ENCODE measurements around the gene FAM171A1.
"Not testable (repeated sequence)": the region's sequence is repeated elsewhere in the genome, so short reads cannot be mapped to it uniquely, and the experiment has no call there.

The FAM171A1 gene

GRCh38 chr10:15302188-15302956 lies 68.7 kb downstream of the FAM171A1 start:
- H3K9ac ChIP-seq (ENCODE audit: low read depth, low read length); H3K27me3 ChIP-seq (ENCODE audit: insufficient read depth, low read length); H3K9me3 ChIP-seq (ENCODE audit: insufficient read depth, low read depth, low read length); H3K4me3 ChIP-seq (ENCODE audit: low read length); H3K27ac ChIP-seq (ENCODE audit: low read depth, low read length); H3K36me3 ChIP-seq (ENCODE audit: insufficient read depth, low read length); H3K4me1 ChIP-seq (ENCODE audit: insufficient read depth, low read length): not testable (repeated sequence)
- 95% methylated on average over 15 of the region's 15 CpGs for WGBS

- no peak overlapping the region for H3K27ac ChIP-seq (ENCODE audit: low read depth, low read length)
- H3K27me3 ChIP-seq (ENCODE audit: insufficient read depth, low read length): no peaks in the 10 kb centered on the region
- no peaks in the 10 kb centered on the region for H3K36me3 ChIP-seq (ENCODE audit: insufficient read depth, low read length)
- H3K9ac ChIP-seq (ENCODE audit: low read depth, low read length): no peak overlapping the region
- no peak overlapping the region for H3K4me3 ChIP-seq (ENCODE audit: low read length)
- no peaks in the 10 kb centered on the region for H3K9me3 ChIP-seq (ENCODE audit: insufficient read depth, low read depth, low read length)
- 94% methylated on average over 4 of the region's 4 CpGs for WGBS
- H3K4me1 ChIP-seq (ENCODE audit: insufficient read depth, low read length): no peaks in the 10 kb centered on the region
Observed at GRCh38 chr10:15300697-15301096, 70.4 kb downstream of the FAM171A1 start.

DNA sequence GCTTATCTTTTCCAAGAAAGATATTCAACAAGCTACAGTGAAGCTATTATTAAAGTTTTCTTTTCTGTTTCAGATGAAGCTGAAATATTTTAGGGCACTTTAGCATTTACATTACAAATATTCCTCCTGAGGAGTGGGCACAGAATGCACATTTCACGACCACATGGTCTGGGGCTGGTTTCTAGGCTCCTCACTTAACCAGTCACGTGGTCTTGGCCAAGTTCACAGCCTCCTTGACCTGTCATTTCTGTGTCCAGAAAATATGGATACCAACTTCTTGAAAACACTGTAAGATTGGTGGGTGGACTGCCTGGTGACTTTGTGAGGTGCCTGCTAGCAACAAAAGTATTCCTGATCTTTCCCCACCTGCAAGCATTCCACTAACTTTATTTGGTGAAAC lies 70.9 kb downstream of the FAM171A1 start:
- Histone ChIP-seq H3K4me3 (ENCODE audit: low read length) (no peak overlapping the region), H3K9ac (ENCODE audit: low read depth, low read length) (no peak overlapping the region), H3K27ac (ENCODE audit: low read depth, low read length) (no peak overlapping the region), H3K27me3 (ENCODE audit: insufficient read depth, low read length) (no peaks in the 10 kb centered on the region), H3K4me1 (ENCODE audit: insufficient read depth, low read length) (no peaks in the 10 kb centered on the region), H3K9me3 (ENCODE audit: insufficient read depth, low read depth, low read length) (no peaks in the 10 kb centered on the region), H3K36me3 (ENCODE audit: insufficient read depth, low read length) (no peaks in the 10 kb centered on the region)
- 96% methylated on average over 2 of the region's 2 CpGs for WGBS

GRCh38 chr10:15296701-15297100 lies 74.4 kb downstream of the FAM171A1 start:
- no peaks in the 10 kb centered on the region for H3K4me1 ChIP-seq (ENCODE audit: insufficient read depth, low read length)
- H3K4me3 ChIP-seq (ENCODE audit: low read length): no peak overlapping the region
- H3K9me3 ChIP-seq (ENCODE audit: insufficient read depth, low read depth, low read length): no peaks in the 10 kb centered on the region
- no peaks in the 10 kb centered on the region for H3K36me3 ChIP-seq (ENCODE audit: insufficient read depth, low read length)
- no peak overlapping the region for H3K9ac ChIP-seq (ENCODE audit: low read depth, low read length)
- no peaks in the 10 kb centered on the region for H3K27me3 ChIP-seq (ENCODE audit: insufficient read depth, low read length)
- 86% methylated on average over 6 of the region's 6 CpGs for WGBS
- no peak overlapping the region for H3K27ac ChIP-seq (ENCODE audit: low read depth, low read length)

GRCh38 chr10:15295537-15296325 lies 75.4 kb downstream of the FAM171A1 start:
- Histone ChIP-seq H3K4me3 (ENCODE audit: low read length) (no peak overlapping the region), H3K36me3 (ENCODE audit: insufficient read depth, low read length) (no peaks in the 10 kb centered on the region), H3K27me3 (ENCODE audit: insufficient read depth, low read length) (no peaks in the 10 kb centered on the region), H3K9ac (ENCODE audit: low read depth, low read length) (no peak overlapping the region), H3K27ac (ENCODE audit: low read depth, low read length) (no peak overlapping the region), H3K9me3 (ENCODE audit: insufficient read depth, low read depth, low read length) (no peaks in the 10 kb centered on the region), H3K4me1 (ENCODE audit: insufficient read depth, low read length) (no peaks in the 10 kb centered on the region)
- WGBS: 81% methylated on average over 3 of the region's 5 CpGs

GRCh38 chr10:15293862-15294842 lies 76.9 kb downstream of the FAM171A1 start:
- no peaks in the 10 kb centered on the region for H3K4me1 ChIP-seq (ENCODE audit: insufficient read depth, low read length)
- no peak overlapping the region for H3K4me3 ChIP-seq (ENCODE audit: low read length)
- H3K9me3 ChIP-seq (ENCODE audit: insufficient read depth, low read depth, low read length): no peaks in the 10 kb centered on the region
- no peaks in the 10 kb centered on the region for H3K36me3 ChIP-seq (ENCODE audit: insufficient read depth, low read length)
- no peak overlapping the region for H3K9ac ChIP-seq (ENCODE audit: low read depth, low read length)
- 82% methylated on average over 13 of the region's 13 CpGs for WGBS
- no peak overlapping the region for H3K27ac ChIP-seq (ENCODE audit: low read depth, low read length)
- no peaks in the 10 kb centered on the region for H3K27me3 ChIP-seq (ENCODE audit: insufficient read depth, low read length)

DNA sequence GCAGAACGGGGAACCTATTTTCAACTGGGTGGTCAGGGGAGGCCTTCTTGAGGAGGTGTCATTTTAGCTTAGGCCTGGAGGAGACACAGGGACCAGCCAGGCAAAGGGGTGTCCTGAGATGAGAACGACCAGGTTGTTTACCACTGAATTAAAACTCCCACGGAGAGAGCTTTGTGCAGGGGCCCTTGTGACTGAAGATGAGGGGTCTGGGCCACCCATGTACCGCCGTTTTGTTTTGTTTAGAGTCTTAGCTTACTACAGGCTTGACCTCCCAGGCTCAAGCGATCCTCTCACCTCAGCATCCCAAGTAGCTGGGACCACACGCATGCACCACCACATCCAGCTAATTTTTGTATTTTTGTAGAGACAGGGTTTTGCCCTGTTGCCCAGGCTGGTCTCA lies 80.4 kb downstream of the FAM171A1 start:
- no peak overlapping the region for H3K9ac ChIP-seq (ENCODE audit: low read depth, low read length)
- no peak overlapping the region for H3K4me3 ChIP-seq (ENCODE audit: low read length)
- no peak overlapping the region for H3K27ac ChIP-seq (ENCODE audit: low read depth, low read length)
- no peaks in the 10 kb centered on the region for H3K9me3 ChIP-seq (ENCODE audit: insufficient read depth, low read depth, low read length)
- no peaks in the 10 kb centered on the region for H3K27me3 ChIP-seq (ENCODE audit: insufficient read depth, low read length)
- 86% methylated on average over 7 of the region's 7 CpGs for WGBS
- no peaks in the 10 kb centered on the region for H3K36me3 ChIP-seq (ENCODE audit: insufficient read depth, low read length)
- H3K4me1 ChIP-seq (ENCODE audit: insufficient read depth, low read length): no peaks in the 10 kb centered on the region

- no peaks in the 10 kb centered on the region for H3K9me3 ChIP-seq (ENCODE audit: insufficient read depth, low read depth, low read length)
- H3K36me3 ChIP-seq (ENCODE audit: insufficient read depth, low read length): no peaks in the 10 kb centered on the region
- 88% methylated on average over 4 of the region's 4 CpGs for WGBS
- no peak overlapping the region for H3K4me3 ChIP-seq (ENCODE audit: low read length)
- H3K27ac ChIP-seq (ENCODE audit: low read depth, low read length): no peak overlapping the region
- no peak overlapping the region for H3K9ac ChIP-seq (ENCODE audit: low read depth, low read length)
- H3K4me1 ChIP-seq (ENCODE audit: insufficient read depth, low read length): no peaks in the 10 kb centered on the region
- no peaks in the 10 kb centered on the region for H3K27me3 ChIP-seq (ENCODE audit: insufficient read depth, low read length)
Observed at GRCh38 chr10:15290150-15290549, 80.9 kb downstream of the FAM171A1 start.

- H3K27me3 ChIP-seq (ENCODE audit: insufficient read depth, low read length): no peaks in the 10 kb centered on the region
- peaks cover 44% of the 10 kb centered on the region; the same call in 1 of the 2 replicates for H3K36me3 ChIP-seq (ENCODE audit: insufficient read depth, low read length)
- H3K4me1 ChIP-seq (ENCODE audit: insufficient read depth, low read length): no peaks in the 10 kb centered on the region
- H3K27ac ChIP-seq (ENCODE audit: low read depth, low read length): no peak overlapping the region
- no peak overlapping the region for H3K4me3 ChIP-seq (ENCODE audit: low read length)
- WGBS: 69% methylated on average over 4 of the region's 4 CpGs
- H3K9ac ChIP-seq (ENCODE audit: low read depth, low read length): no peak overlapping the region
- no peaks in the 10 kb centered on the region for H3K9me3 ChIP-seq (ENCODE audit: insufficient read depth, low read depth, low read length)
Observed at GRCh38 chr10:15280974-15281373, 90.1 kb downstream of the FAM171A1 start.

DNA sequence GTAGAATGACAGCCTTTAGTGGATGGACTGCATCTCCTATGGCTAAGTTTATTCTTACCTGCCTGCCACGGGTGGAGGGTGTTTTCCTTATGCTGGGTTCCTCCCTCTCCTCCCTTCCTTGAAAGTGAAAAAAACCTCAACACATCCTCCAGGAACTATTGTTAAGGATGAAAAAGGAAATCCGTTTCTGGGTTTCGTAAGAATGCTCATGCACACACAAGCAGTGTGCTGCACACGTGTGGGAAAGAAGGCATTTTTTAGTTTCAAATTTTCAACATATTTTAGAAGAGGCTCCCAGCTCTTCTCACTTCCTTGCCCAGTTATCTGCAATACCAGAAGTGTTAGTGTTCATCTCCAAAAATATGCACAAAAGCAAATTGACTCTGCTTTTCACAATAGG lies 90.6 kb downstream of the FAM171A1 start:
- Histone ChIP-seq H3K9me3 (ENCODE audit: insufficient read depth, low read depth, low read length) (no peaks in the 10 kb centered on the region), H3K9ac (ENCODE audit: low read depth, low read length) (no peak overlapping the region), H3K27me3 (ENCODE audit: insufficient read depth, low read length) (no peaks in the 10 kb centered on the region), H3K36me3 (ENCODE audit: insufficient read depth, low read length) (peaks cover 48% of the 10 kb centered on the region; the same call in 1 of the 2 replicates), H3K4me1 (ENCODE audit: insufficient read depth, low read length) (no peaks in the 10 kb centered on the region), H3K27ac (ENCODE audit: low read depth, low read length) (no peak overlapping the region), H3K4me3 (ENCODE audit: low read length) (no peak overlapping the region)
- 92% methylated on average over 4 of the region's 4 CpGs for WGBS

DNA sequence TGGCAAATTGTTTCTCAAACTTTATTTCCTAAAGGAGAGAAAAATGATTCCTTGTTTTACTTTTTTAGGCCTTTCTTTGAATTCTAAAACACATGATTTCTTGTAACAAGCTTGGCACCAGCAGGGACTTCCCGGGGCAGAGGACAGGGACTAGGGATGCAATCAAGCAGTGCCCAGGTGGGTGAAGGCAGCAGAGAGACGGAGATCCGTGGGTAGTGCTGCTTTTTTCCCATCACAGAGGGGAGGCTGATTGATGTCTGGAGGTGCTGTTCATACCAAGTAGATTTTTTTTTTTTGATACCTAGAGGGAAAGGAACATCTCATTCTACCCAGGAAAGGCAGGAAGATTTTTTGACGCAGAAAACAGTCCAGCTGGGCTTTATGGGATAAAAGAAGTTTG lies 91.9 kb downstream of the FAM171A1 start:
- Histone ChIP-seq H3K9me3 (ENCODE audit: insufficient read depth, low read depth, low read length) (no peaks in the 10 kb centered on the region), H3K4me1 (ENCODE audit: insufficient read depth, low read length) (no peaks in the 10 kb centered on the region), H3K4me3 (ENCODE audit: low read length) (no peak overlapping the region), H3K36me3 (ENCODE audit: insufficient read depth, low read length) (peaks cover 53% of the 10 kb centered on the region; the same call in 1 of the 2 replicates), H3K27me3 (ENCODE audit: insufficient read depth, low read length) (no peaks in the 10 kb centered on the region), H3K9ac (ENCODE audit: low read depth, low read length) (no peak overlapping the region), H3K27ac (ENCODE audit: low read depth, low read length) (no peak overlapping the region)
- over 99% methylated on average over 4 of the region's 4 CpGs for WGBS

Measured in HUES64 (cell line).